ENCODE measurements around the gene GPC5. TPM values are rescaled to one million over a fixed set of nuclear protein-coding genes. Genes with fewer than 3 reads are reported as not detected.

GPC5 gene
- total RNA-seq, 2 donors from 2014 or later: not detected

- H3K4me3 ChIP-seq: no peak overlapping the region
- H3K4me1 ChIP-seq: no peaks in the 10 kb centered on the region
- ATAC-seq (no peak), DNase-seq (no peak)
- no peaks in the 10 kb centered on the region for H3K27me3 ChIP-seq
- H3K36me3 ChIP-seq (replicated peaks in 1 of 2; ENCODE audit: insufficient read depth in 1 of 2, low read depth in 2 of 2): no peaks in the 10 kb centered on the region
- no peak overlapping the region for H3K27ac ChIP-seq
- H3K9me3 ChIP-seq: no peaks in the 10 kb centered on the region
- TF ChIP-seq CTCF (IDR thresholded peaks at IDR 0.05) (no peak), POLR2A (IDR thresholded peaks at IDR 0.05) (no peak)
- WGBS, 2 donors: 20 to 30% methylated on average over 3 of the region's 3 CpGs
- intact Hi-C loops (cut with DNase I): no loop called here
Observed at GRCh38 chr13:91609353-91609752, 210.9 kb downstream of the GPC5 start.

- WGBS, 2 donors: 70% methylated on average over 3 of the region's 3 CpGs
- Histone ChIP-seq H3K27me3 (no peaks in the 10 kb centered on the region), H3K36me3 (replicated peaks in 1 of 2; ENCODE audit: insufficient read depth in 1 of 2, low read depth in 2 of 2) (no peaks in the 10 kb centered on the region), H3K4me1 (no peaks in the 10 kb centered on the region), H3K27ac (no peak overlapping the region), H3K4me3 (no peak overlapping the region), H3K9me3 (no peaks in the 10 kb centered on the region)
- DNase-seq (no peak), ATAC-seq (no peak)
- intact Hi-C loops (cut with DNase I): no loop called here
- TF ChIP-seq POLR2A (IDR thresholded peaks at IDR 0.05) (no peak), CTCF (IDR thresholded peaks at IDR 0.05) (no peak)
Observed at GRCh38 chr13:91618315-91618714, 219.9 kb downstream of the GPC5 start.

DNA sequence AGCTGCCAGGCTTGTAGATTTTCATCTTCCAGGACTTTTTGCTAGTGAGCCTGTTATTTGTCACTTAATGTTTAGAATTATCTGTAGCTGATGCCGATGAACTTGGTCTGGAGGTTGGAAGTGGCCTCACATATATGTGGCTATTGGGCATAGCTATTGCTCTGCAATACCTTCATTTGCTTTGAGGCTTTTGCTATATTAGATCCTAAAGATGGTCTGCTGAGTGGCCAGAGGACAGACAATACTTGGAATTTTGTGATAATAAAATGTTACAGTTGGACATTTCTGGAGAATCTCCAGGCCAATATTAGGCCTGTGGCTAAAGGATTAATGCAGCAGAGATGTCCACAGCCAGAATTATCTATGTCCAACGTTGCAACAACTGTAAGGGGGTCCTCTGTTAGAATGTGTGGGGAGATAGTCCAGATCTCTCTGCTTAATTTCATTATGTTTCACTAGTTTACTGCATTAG is 222.3 kb downstream of the GPC5 start:
- H3K27me3 ChIP-seq: no peaks in the 10 kb centered on the region
- no peaks in the 10 kb centered on the region for H3K4me1 ChIP-seq
- no peak overlapping the region for H3K4me3 ChIP-seq
- no peak for ATAC-seq
- WGBS, 2 donors: 51 to 64% methylated on average over 2 of the region's 2 CpGs
- H3K36me3 ChIP-seq (replicated peaks in 1 of 2; ENCODE audit: insufficient read depth in 1 of 2, low read depth in 2 of 2): no peaks in the 10 kb centered on the region
- TF ChIP-seq POLR2A (IDR thresholded peaks at IDR 0.05): no peak
- TF ChIP-seq CTCF (IDR thresholded peaks at IDR 0.05): no peak
- DNase-seq: no peak
- H3K9me3 ChIP-seq: no peaks in the 10 kb centered on the region
- intact Hi-C loops (cut with DNase I): no loop called here
- H3K27ac ChIP-seq: no peak overlapping the region

DNA sequence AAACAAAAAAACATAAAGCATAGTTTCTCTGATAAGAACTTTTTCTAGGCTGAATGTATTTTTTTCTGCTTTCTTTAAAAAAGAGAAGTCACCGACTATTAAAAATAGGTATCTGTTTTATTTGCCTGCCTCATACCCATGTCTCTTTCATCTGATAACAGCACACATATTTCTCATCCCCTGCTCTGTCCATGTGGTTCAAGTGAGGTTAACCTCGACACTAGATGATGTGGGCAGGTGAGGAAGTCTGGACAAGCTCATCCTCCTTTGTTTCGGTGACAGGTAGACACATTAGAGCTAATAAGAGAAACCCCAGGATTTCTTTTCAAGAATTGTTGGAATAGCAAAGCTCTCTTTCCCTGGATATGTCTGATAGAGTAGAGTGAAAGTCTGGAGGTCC is 222.7 kb downstream of the GPC5 start:
- Histone ChIP-seq H3K4me3 (no peak overlapping the region), H3K4me1 (no peaks in the 10 kb centered on the region), H3K27me3 (no peaks in the 10 kb centered on the region), H3K9me3 (no peaks in the 10 kb centered on the region), H3K27ac (no peak overlapping the region), H3K36me3 (replicated peaks in 1 of 2; ENCODE audit: insufficient read depth in 1 of 2, low read depth in 2 of 2) (no peaks in the 10 kb centered on the region)
- DNase-seq: no peak
- no peak for ATAC-seq
- TF ChIP-seq CTCF (IDR thresholded peaks at IDR 0.05) (no peak), POLR2A (IDR thresholded peaks at IDR 0.05) (no peak)
- intact Hi-C loops (cut with DNase I): no loop called here
- WGBS, 2 donors: 60 to 74% methylated on average over 3 of the region's 3 CpGs

GRCh38 chr13:91621963-91622362 is 223.5 kb downstream of the GPC5 start:
- Histone ChIP-seq H3K27ac (no peak overlapping the region), H3K27me3 (no peaks in the 10 kb centered on the region), H3K36me3 (replicated peaks in 1 of 2; ENCODE audit: insufficient read depth in 1 of 2, low read depth in 2 of 2) (no peaks in the 10 kb centered on the region), H3K4me1 (no peaks in the 10 kb centered on the region), H3K9me3 (no peaks in the 10 kb centered on the region), H3K4me3 (no peak overlapping the region)
- TF ChIP-seq POLR2A (IDR thresholded peaks at IDR 0.05): no peak
- no peak for TF ChIP-seq CTCF (IDR thresholded peaks at IDR 0.05)
- ATAC-seq (no peak), DNase-seq (no peak)
- intact Hi-C loops (cut with DNase I): no loop called here
- WGBS, 2 donors: 72 to 88% methylated on average over 1 of the region's 1 CpG
